HG03060 (cell line): Measurements from ENCODE around the gene ABTB1.

Source experiments
- ATAC-seq: cut with Tn5 transposase; IDR thresholded peaks from one replicate; pipeline ENCODE4 v1.9.1; 2021; ENCODE audit warnings: low read depth, moderate number of reproducible peaks; ENCODE audit not compliant: unreplicated experiment

Gene ABTB1

DNA sequence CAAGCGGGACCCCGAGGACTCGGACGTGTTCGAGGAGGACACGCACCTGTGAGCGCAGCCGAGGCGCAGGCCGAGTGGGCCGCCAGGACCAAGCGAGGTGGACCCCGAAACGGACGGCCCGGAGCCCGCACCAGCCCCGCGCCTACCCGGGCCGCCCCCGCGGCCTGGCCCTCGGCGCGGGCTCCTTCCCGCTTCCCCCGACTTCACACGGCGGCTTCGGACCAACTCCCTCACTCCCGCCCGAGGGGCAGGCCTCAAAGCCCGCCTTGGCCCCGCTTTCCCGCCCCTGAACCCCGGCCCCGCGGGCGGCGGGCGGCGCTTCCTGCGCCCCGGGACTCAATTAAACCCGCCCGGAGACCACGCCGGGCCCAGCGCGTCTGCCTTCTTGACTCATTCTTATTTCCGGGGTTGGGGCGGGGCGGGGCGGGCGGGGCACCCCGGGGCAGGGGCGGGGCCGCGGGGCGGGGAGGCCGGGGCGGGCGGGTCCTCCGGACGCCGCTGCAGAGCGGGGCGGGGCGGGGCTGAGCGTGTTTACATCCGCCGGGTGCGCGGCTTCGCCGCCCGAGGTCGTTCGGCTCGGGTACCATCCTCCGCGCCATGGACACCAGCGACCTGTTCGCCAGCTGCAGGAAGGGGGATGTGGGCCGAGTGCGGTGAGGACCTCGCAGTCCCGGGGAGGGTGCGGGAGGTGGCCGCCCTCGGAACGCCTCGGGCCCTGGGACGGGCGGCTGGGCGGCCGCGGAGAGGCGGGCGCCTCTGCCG, at the start of gene ABTB1:
Gene ABTB1 (plus strand): TSS at position 524 of the 762 bp plus-strand sequence. CDS start 74 bp downstream, at position 598.
- no peak for ATAC-seq

DNA sequence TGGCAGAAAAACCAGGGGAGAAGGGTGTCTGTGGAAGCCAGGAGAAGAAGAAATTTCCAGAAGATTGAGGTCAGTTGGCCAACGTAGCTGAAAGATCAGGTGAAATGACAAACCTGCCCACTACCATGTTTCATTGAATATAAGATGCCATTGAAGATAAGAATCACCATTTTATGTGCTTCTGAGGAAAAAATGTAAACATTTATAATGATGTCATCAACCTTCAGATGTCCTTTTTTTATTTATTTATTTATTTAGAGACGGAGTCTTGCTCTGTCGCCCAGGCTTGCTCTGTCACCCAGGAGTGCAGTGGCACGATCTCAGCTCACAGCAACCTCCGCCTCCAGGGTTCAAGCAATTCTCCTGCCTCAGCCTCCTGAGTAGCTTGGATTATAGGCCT, 48.7 kb upstream of the ABTB1 start:
- no peak for ATAC-seq

DNA sequence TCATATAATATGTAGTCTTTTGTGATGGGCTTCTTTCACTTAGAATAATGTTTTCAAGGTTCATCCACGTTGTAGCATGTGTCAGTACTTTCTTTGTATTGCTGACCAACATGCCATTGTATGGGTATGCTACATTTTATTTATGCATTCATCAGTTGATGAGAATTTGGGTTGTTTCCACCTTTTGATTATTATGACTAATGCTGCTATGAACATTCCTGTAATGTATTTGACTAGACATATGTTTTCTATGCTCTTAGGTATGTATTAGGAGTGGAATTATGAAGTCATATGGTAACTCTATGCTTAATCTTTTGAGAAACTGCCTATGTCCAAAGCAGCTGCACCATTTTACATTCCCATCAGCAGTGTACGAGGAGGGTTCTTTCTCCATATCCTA, 46.9 kb upstream of the ABTB1 start:
- no peak for ATAC-seq

DNA sequence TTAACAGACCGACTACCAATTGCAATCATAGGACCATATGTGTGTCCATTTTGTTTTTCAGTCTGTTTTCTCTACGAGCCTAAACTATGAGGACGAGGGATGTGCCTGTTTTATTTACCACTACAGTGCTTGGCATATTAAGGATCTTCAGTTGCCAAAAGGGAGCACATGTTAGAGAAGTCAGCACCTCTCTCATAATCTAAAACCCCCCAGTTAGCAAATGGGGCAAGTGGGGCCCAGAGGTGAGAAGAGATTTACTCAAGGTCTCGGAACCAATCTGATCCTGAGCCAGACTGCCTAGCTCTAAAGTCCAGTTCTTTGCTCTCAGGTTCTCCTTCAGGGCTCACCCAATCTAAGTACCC, 44.3 kb upstream of the ABTB1 start:
- no peak for ATAC-seq

DNA sequence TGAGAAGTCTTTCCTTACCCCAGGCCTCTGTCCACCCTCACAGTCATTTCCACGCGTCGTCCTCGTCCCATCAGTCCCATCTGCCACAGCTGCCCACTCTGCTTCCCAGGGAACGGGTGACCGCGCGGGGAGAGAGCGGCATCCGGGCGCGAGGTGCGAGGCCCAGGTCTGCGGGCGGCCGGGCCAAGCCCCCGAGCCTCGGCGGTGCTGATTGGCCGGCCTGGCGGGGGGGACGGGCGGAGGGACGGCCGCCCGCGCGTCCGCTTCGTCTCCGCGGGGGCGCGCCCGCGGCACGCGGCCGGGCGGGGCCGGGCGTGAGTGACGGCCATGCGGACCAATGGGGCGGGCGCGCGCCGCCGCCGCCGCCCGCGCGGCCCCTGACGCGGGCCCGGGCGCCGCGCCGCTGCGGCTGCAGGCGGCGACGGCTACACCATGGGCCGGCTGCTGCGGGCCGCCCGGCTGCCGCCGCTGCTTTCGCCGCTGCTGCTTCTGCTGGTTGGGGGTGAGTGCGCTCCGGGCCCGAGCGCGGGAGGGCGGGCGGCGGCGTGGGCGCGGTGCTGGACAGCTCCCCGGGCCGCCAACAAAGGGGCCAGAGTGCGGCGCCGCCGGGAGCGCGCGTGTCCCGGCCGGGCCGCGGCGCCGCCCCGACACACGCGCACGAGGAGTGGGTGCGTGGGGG, 43.8 kb upstream of the ABTB1 start, which contains the start of gene PODXL2:
Gene PODXL2 (plus strand): TSS at position 398 of the 679 bp plus-strand sequence. CDS start 35 bp downstream, at position 433.
- no peak for ATAC-seq

DNA sequence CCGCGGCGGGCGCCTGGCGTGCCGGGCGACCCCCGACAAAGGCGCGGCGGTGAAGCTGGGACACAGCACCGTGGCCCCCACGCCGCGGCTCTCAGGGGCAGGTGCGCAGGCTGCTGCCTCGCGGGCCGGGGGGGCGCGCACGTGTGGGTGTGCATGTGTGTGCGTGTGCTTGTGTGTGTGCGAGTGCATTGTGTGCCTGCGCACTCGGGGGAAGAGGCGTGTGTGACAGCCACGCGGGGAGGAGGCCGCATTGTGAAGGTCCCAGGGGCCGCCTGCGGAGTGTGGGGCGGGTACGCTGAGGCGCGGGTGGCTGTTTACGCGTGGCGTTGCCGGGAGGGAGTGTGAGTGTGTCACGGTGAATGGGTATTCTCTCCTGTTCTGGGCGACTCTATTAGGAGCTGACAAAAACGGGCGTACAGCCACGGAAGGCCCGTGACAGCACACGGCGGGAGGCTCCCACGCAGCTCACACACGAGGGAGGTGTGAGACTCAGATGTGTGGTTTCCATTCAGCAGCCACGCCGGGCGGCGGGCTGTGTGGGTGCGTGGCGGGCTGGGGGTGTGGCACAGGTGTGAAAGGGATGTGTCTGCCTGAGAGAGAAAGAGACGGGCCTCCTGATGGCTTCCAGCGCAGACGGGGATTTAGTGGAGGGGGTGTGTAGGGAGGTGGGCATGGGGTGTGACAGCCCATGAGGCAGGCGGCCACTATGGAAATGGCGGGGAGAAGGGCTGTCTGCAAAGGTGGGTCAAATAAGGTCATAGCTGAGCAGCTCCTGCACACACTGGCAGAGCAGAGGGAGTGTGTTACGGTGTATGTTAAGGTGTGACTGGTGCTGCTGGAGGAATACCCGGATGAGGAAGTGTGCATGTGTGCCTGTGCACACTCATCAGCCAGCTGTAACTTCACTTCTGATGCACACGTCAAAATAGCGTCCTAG, 43.0 kb upstream of the ABTB1 start:
- ATAC-seq: no peak

DNA sequence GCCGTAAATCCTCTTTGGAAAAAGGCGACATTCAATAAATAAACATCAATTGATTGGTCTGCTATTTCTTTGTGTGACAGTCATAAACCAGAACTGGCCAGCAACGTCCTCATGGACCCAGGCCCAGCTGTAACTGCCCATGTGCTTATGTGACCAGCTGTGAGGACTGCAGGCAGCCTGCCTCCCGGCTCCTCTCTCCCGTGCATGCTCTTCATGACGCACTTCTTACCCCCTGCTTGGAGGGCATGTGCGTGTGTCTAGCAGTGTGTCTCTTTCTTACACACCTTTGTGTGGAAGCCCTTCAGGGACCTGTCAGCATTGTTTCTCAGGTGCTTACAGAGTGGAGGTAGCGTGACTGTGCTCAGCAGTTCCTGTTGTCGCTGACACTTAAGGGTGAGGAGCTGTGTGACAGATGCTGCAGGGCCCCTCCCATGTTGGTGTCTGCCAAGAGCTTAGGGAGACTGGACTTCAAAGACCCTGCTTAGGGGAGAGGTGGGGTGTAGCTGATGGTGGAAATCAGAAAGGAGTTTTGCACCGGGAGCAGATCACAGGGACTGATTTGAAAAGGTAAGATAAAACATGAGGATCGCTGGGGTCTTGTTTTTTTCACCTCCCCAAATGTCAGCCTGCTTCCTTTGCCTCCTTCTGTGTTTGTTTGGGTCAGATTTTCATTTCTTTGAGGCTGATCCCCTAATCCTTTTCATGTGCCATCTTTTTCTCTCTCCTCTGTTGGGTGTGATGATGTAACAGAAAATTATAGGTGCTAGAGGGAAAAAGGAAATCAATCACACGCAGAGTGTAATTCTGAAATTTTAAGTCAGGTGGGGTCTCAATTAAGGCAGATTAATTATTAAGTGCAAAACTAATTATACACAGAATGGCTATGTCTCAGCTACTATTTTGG, 41.7 kb upstream of the ABTB1 start:
- ATAC-seq: no peak

DNA sequence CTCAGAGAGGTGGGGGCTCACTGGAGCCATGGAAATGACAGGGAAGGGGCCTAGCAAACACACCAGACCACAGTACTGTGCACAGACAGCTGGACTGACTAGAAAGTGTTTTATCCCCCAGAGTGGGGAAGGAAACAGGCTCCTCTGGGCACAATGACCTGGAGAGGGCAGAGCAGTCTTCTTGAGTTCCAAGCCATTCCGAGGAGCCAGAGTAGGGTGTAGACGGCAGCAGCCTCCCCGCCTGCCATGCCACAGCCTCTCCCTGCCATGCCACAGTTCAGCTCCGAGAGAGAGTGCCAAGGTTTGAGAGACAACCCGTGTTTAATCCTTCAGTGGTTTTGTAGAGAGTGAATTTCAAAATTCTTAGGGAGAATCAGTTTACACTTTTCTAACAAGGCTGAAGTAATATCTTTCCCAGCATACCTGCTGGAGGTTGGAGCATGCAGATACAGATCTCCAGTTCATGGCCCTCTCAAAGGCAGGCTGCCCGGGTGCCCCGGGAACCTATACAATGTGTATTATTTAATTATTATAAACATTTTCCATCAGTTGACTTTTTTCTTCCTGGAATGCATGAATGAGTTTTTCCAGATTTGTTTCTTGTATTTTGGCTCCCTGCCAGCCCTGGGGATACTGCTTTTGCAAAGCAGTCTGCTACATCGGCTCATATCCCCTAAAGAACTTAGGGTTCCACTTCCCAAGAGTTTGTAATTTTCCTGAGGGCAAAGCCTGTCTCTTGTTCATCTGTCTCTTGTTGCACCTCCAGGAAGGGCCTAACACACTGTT, 40.5 kb upstream of the ABTB1 start:
- ATAC-seq: no peak

DNA sequence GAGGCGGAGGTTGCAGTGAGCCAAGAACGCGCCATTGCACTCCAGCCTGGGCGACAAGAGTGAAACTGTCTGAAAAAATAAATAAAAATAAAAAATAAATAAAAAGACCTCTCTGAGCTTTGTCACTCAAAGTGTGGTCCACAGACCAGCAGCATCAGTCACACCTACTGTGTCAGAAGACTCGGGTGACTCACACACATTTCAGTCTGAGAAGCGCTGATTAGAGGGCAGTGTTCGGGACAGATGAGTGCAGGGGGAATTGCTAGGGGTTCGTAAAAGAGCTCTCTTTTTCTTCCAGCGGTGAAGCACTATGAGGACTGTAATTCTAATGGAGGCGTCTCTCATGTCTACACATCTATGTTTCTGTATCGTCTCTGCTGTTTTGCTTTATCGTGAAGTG, 38.1 kb upstream of the ABTB1 start:
- ATAC-seq: no peak

DNA sequence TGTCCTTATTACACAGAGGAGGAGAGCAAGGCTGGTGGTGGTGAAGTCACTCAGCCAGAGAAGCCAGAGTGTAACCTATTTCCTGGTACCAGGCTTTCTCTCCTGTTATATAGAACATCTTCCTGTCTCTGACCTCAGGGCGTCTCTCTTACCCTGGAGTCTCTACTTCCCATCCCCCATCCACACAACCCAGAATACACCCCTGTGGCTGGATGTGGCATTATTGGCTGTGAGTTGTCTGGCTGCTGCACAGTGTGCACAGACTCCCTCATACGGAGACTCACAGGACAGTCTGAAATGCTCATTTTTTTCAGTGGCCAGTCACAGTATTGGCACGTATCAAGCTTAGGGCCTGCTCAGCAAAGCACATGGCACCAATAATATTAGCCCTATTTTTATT, 35.2 kb upstream of the ABTB1 start:
- ATAC-seq: no peak

DNA sequence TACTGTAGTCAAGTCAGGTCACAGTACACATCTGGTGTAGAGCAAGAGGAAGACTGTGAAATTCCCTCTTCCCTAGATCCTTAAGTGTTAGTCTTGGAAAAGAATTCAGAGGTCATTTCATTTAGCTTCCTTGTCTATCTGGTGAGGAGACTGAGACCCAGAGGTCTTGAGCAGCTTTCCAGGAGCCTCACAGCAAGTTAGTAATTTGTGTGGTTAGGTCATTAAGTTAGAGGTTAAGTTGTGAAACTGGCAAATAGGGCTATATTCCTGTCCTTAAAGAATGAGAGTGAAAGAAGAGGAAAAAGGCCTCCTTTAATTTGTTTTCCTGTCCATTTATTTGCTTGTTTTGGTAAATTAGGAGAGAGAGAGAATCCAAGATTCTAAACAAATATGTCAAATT, 34.8 kb upstream of the ABTB1 start:
- ATAC-seq: no peak

DNA sequence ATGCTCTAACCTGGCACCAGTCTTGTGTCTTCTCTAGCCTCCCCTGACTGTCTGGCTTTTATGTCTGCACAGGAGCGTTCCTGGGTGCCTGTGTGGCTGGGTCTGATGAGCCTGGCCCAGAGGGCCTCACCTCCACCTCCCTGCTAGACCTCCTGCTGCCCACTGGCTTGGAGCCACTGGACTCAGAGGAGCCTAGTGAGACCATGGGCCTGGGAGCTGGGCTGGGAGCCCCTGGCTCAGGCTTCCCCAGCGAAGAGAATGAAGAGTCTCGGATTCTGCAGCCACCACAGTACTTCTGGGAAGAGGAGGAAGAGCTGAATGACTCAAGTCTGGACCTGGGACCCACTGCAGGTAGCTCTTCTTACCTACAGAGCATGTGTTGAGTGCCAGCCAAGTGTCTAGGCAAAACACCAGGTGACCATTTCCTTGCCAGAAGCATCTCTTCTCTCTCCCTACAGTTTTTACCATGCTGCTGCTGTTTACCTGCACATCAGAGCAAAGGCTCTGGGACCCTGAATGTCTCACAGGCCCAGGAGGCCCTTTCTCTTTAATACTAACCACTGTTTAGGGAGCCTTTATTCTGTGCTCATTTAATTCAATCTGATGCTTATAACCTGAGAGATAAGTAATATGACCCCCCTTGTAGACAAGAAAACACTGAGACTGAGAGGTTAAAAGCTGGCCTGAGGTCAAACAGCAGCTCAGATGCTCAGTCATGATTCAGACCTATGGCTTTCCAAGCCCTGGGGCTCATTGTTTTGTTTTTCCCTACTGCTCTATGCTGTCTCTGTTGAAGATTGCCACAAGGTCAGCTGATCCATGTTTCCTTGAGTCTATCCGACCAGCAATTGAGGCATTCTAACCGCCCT, 33.3 kb upstream of the ABTB1 start:
- no peak for ATAC-seq

DNA sequence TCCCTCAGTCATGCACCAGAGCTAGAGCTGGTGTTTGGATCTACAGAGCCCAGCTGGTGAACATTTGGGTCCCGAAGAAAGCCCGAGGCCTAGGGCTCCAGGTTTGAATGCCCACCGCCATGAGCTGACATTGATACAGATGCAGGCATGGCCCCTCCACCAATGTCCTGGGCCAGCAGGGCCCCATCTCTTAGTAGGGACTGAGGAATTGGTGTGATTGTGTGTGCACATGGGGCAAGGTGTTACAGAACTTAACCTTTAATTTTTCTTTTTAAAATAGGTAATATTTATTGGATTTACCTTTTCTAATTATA, 32.8 kb upstream of the ABTB1 start:
- ATAC-seq: no peak

DNA sequence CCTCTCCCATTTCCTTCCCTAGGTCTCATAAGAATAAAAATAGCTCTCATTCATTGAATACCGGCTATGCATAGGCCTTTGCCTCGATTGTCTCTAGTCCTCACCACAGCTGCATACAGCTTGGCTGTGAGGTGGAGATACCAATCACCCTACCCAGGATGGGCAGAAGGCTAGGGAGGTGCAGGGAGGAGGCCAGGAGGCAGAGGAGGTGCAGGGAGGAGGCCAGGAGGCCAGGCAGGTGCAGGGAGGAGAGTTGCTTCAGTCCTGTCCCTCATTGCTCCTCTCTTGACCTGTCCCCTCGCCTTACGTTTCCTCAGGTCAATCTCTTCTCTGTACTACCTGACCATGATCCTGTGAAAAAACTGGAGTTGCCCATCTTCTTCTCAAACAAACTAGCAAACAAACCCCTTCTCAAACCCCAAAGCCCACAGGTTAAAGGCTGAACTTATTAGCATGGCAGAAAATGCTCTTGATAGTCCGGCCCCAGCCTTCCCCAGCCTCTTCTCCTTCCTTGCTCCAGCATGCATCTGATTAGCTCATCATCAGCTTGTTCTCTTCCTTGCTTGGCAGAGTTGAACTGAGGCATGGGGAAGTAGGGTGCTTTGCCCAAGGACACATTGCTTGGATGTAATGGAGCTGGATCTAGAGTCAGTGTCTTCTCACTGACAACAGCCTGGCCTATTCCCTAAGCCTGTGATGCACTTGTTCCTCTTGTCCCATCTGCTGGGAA, 27.9 kb upstream of the ABTB1 start:
- ATAC-seq: no peak

DNA sequence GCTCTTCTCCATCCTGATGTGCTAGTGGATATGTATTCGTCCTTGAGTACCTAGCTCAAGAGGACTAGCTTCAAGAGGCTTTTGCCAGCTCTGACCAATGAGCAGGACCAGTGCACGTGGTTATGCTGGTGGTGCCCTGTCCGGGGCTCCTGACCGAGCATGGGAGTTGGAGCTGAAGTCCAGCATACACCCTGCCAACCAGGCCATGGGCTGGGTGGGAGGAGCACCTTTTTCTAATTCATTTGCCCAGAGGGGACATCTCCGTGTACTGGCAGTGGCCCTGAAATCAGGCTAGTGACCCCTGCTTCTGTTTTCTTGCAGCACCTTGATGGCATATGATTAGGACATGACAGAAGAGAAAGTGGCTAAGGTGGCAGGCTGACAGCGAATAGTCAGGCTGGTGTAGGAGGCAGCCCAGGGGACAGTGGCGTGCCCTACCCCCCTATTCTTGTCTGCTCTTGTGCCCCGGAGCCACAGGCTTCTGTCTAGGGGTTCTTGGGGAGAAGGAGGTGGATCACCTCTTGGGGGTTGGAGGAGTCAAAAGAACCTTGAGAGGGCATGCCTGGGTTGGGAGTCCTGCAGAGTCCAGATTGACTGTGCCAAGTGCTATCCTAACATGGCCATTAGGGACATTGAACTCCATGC, 27.3 kb upstream of the ABTB1 start:
- ATAC-seq: no peak

DNA sequence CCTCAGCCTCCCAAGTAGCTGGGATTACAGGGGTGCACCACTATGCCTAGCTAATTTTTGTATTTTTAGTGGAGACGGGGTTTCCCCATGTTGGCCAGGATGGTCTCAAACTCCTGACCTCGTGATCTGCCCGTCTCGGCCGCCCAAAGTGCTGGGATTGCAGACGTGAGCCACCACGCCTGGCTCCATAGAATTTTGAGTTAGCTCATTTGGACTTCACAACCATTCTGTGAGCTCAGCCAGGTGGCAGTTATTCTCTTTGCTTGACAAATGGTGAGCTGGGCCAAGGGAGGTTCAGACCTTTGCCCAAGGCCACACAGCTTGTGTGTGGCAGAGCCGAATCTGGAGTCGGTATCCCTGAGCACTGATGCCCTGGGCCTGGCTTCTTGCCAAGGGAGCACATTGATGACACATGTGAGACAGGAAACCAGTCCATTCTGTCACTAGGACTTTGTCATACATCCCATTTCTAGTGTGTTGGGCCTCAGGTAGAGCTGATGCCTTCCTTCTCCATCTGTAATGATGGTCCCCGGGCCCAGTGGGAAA, 26.2 kb upstream of the ABTB1 start:
- no peak for ATAC-seq

DNA sequence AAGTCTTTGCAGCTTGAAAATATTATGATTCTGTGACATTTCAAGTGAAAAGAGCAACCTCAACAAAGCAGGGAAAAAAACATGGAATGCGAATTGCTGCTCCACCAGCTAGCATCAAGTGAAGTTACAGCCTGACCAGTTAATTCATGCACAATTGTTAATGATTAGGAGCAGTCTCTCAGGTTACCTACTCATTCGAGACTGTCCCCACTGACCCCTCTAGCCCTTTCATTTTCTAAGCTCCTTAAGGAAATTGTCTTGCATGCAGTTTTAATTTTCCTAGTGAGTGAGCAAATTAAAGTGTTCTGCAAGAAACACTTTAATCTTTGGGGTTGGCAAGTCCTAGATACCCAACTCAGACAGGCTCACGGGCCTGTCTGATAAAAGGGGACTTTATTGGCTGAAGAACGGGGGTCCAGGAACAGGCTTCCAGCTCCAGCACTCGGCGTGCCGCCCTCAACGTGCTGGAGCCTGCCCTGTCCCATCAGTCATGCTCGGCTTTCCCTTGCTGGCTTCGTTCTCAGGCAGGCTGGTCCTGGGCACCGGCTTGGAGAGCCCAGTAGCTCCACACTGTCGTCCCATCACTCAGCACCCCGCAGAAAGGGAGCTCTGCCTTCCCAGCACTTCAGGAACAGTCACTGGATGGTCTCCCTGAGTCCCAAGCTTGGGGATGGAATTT, 25.4 kb upstream of the ABTB1 start:
- no peak for ATAC-seq
